HT1080 (cell line): ENCODE measurements around the gene KDM3B. TPM values are rescaled to one million over a fixed set of nuclear protein-coding genes. Genes with fewer than 3 reads are reported as not detected.
"Not testable (repeated sequence)": the region's sequence is repeated elsewhere in the genome, so short reads cannot be mapped to it uniquely, and the experiment has no call there.

Source experiments
- DNase-seq: peaks from one replicate; pipeline ENCODE4 v3.0.0-alpha.2; 2015; ENCODE audit warnings: low read depth
- total RNA-seq: library from RNA; depleted of rRNA; stranded (reverse); fragments of >200 nt; shearing (Covaris generic); gene quantifications from 2 replicates; pipeline ENCODE4 v1.2.3, GENCODE V29; 2014

The KDM3B gene
- total RNA-seq, 1 experiment from 2014 or later, result 37.4 TPM

GRCh38 chr5:138350563-138350890 is 2.0 kb upstream of the KDM3B start:
- no peak for DNase-seq

DNA sequence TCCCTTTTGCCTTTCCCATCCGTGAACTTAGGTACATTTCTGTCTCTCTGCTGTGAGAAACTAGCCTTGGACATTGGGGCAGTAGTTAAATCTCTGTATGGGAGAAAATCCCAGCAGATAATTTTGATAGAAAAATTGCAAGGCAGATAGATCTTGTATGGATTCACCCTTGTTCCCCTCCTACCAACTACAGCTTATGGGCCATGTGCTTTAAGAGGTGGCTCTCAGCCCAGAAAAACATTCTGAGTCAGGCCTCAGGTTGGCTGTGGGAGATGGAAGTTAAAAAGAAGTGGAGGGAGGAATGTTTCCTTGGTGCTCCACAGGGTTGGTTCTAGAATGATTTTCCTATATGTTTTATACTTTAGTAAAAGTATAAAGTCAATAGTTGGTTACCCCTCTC is 1.4 kb upstream of the KDM3B start:
- DNase-seq, result peak; percentile 64

DNA sequence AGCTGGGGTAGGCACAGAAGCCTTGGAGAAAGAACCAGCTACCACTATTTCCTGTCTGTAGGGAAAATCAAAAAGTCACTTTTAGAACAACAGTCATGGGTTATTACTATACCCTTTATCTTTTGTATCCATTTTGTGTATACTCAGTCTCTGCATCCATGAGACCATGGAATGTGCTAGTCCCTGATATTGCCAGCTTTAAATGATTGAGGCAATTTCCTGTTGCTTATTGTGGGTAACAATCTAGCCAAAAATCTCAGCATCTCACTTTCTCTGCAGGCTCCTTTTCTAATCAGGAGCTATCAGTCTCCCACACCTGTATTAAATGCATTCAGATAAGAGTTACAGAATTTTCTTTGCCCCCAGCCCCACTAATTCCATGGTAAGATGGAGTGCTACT is 968 bp upstream of the KDM3B start:
- DNase-seq, result no peak

GRCh38 chr5:138352722-138353559 is 456 bp downstream of the KDM3B start:
- DNase-seq, result peak; percentile 60

DNA sequence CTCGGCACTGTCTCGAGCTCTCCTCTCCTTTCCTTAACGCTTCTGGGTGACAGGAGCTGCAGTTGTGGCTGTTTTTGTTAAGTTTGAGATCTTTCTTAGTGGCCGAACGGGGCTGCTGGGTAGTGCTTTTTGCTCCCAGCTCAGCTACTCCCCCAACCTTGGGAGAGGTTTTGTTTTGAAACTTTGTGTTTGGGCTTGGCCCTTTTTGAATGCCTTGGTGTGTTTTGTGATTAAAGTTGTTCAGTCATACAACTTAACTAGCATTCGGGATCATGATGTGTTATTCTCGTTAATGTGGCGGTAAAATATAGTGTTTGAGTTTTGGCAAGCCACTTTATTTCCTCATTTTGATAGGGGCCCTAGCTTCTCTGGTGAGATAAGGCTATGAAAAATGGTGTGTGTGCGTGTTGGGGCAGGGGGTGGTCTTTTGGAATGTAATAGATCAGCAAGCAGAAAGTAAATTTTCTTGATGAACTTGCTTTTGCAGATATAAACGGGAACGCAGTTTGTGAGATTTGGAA is 1.1 kb downstream of the KDM3B start:
- no peak for DNase-seq

DNA sequence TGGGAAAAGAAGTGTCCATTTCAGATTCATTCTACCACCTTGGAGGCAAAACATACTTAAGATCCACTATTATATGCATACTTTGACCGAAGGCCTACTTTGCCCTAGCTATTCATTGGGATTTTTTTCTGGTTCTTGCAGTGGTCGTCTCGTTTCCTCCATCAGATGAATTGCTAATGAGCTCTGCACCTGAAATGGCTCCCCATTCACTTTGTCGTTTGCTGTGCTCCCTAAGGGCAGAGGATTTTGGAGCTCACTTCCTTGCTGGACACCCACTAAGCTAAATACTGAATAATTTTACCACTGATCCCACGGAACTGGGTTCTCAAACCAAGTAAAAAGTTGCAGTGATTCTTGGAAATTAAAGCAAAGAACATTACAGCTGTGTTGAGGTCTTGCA is 1.9 kb downstream of the KDM3B start:
- no peak for DNase-seq

DNA sequence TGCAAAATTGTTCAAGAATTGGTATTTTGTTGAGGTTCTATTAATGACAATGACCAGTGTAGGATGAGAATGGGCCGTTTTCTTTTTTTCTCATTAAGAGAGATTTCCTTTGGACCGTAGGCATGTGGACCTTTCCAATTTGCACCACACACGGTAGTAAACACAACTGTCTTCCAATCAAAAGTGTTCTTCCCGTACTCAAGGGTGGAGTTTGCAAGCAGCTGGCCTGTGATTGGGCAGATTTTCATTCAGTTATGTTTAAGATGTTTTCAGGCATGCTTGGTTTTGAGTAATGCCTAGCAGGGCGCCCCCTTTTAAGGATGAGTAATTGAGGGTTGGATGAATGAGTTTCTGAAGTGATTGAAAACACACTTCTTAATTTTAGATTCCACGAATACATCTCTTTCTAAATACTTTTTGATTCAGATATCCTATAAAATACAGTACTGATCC is 2.5 kb downstream of the KDM3B start:
- DNase-seq, result peak; percentile 64

DNA sequence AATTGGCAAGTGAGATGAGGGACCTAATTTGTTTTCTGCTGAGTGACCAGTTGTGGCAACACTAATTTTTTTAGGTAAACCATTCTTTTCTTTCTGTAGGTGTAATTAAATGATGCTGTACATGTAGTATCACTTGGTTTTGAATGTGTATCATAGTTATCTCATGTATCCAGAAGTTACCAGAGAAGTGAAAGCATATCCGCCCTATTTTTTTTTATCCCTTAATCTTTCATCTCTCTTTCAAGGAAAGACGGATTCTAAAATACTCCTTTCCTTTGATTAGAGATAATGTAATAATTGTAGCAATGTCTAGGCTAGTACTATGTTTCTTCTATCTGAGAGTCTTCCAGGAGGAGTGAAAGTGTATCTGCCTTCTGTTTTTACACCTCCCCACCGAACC is 7.1 kb downstream of the KDM3B start:
- no peak for DNase-seq

DNA sequence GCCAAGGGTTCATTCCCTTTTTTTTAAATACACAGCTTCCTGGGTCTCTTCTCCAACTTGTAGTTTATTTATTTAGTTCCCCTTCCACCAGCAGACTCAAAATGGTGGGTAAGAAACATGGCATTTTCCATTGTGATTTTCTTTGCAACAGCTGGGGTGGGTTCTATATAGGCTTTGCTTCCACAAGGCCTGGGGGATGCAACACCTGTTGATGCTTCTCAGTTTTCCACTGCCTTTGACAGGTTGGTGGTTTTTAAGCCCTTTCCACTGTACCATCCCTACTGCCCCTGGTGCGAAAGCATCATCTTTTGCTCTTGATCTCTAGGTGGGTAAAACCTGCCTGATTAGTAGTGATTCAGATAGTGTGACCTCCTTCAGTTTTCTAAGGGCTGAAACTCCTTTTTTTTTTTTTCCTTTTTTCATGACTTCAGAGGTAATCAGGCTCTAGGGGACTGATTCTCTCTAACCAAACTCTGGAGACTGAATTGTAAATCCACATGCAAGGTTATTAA is 8.5 kb downstream of the KDM3B start:
- DNase-seq, result no peak

- no peak for DNase-seq
Observed at GRCh38 chr5:138364576-138364975, 12.1 kb downstream of the KDM3B start.

- no peak for DNase-seq
Observed at GRCh38 chr5:138366632-138367382, 14.3 kb downstream of the KDM3B start.

DNA sequence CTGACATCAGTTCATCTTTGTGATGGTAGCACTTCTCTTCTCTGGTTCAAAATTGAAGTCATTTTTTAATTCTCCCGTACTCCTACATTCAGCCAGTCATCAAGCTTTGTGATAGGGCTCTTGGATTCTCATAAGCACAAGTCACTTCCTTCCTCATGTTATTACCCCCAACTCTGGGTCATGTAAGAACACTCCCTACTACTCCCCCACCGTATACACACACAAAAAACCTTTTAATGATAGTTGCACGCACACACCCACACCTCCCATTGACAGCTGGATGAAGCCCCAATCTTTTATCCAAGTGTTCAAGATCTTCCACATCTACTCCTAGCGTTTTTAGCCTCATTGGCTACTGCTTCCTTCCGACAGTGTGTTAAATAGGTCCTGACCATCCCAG is 16.8 kb downstream of the KDM3B start:
- DNase-seq, result no peak

GRCh38 chr5:138369706-138370105 is 17.2 kb downstream of the KDM3B start:
- DNase-seq, result no peak

- no peak for DNase-seq
Observed at GRCh38 chr5:138370537-138370936, 18.1 kb downstream of the KDM3B start.

DNA sequence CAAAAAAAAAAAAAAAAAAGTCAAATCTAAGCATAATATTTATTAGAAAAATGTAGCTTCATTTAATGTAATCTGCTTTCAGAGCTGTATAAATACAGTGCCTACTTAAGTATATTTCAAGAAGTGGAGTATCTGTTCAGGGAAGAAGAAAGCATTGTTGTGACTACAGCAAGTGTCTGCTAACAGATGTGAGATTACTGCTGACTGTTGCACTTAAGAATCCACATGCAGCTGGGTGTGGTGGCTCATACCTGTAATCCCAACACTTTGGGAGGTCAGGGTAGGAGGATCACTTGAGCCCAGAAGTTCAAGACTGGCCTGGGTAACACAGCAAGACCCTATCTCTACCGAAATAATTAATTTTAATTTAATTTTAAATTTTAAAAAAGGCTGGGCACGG is 19.0 kb downstream of the KDM3B start:
- no peak for DNase-seq

DNA sequence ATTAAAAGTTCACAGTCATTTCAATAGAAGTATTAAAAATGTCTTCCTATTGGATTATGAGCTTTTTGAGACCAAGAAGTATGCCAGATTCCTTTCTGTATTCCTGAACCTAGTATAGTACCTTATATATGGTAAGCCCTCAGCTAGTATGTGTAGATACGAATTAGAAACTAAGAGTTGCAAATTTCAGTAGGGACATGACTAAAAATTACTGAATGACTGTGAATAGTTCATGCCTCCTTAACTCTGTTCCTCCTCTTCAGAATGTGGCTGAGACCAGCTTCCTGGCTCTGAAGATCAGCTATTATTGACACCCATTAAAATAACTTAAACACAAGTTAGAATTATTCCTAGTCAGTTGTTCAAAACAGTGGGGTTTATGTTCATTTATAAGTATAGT is 19.7 kb downstream of the KDM3B start:
- DNase-seq, result no peak

DNA sequence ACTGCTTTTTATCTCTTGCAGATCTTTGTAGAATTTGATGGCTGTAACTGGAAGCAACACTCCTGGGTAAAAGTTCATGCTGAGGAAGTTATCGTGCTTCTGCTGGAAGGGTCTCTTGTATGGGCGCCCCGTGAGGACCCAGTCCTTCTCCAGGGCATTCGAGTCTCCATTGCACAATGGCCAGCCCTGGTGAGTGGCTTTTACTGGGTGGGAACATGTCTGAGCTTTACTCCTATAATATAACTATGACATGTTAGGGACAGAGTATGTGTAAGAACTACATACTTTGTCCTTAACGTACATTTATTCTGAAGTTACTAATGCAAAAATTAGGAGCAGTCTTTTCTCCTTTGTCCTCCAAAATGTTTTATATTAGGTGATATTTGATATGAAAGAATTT is 20.2 kb downstream of the KDM3B start:
- DNase-seq, result no peak

DNA sequence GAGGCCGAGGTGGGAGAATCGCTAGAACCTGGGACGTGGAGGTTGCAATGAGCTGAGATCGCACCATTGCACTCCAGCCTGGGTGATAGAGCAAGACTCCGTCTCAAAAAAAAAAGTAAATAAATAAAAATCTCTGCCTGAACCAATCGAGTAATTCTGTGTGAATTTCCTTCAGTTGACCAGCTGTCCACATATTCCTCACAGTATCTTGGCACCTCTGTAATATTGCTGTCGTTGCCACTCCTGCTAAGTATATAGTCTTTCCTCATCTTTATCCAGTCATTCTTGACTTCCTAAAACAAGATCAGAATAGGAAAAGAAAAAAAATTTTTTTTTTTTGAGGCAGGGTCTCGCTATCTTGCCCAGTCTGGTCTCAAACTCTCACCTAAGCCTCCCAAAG is 29.9 kb downstream of the KDM3B start:
- no peak for DNase-seq

DNA sequence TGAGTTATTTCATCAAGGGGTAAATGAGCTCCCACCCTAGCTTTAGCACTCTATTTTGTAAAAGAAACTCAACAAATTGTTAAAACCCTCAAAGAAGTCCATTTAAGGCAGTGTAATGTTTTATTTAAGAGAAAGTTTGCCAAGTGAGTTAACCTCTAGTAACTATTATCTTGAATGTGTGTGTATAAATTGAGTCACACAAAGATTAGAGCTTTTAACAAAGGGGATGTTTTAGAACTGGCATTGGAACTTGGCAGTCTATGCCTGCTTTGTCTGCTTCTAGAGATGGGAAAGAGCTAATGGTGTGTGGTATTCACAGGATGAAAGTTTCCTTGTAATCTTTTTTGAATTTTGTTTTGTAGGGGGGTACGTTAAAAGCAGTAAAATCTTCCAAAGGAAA is 33.2 kb downstream of the KDM3B start:
- no peak for DNase-seq

GRCh38 chr5:138386290-138386689 is 33.8 kb downstream of the KDM3B start:
- DNase-seq, result no peak

DNA sequence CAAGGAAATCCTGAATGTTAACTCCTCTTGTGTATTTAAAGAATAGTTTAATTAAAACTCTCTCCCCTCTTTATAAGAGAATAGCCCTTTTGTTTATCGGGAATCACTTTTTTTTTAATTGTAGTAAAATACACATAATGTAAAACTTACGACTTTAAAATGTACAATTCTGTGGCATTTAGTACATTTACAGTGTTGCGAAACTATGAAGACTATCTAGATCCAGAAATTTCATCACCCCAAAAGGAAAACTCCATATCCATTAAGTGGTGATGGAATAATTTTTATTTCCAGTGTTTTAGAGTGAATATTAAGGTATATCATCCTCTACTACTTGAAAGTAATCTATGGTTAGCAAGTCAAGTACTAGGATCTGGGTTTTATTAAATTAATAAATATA is 36.8 kb downstream of the KDM3B start:
- no peak for DNase-seq

DNA sequence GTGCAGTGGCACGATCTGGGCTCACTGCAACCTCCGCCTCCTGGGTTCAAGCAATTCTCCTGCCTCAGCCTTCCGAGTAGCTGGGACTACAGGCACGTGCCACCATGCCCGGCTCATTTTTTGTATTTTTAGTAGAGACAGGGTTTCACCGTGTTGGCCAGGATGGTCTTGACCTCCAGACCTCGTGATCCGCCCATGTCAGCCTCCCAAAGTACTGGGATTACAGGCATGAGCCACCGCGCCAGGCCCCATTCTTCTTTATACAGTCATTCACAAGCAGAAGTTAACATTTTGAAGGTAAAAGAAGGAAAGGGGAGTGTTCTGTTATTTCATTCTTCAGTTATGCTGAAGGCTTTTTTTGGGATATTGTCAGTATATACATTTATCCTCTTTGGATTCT is 37.4 kb downstream of the KDM3B start:
- DNase-seq, result not testable (repeated sequence)
